ENCODE measurements around the gene FIBCD1.
"Not testable (repeated sequence)": the region's sequence is repeated elsewhere in the genome, so short reads cannot be mapped to it uniquely, and the experiment has no call there.

Gene FIBCD1

GRCh38 chr9:130912932-130913598 is 26.0 kb downstream of the FIBCD1 start:
- no peaks in the 10 kb centered on the region for H3K79me2 ChIP-seq
- H2AFZ ChIP-seq, result peak overlapping the region; percentile 70
- no peaks in the 10 kb centered on the region for H3K36me3 ChIP-seq (ENCODE audit: control insufficient read depth, insufficient read depth, low read length)
- H3K4me3 ChIP-seq (ENCODE audit: low read depth, low read length), result no peak overlapping the region
- TF ChIP-seq, protein P1, sequence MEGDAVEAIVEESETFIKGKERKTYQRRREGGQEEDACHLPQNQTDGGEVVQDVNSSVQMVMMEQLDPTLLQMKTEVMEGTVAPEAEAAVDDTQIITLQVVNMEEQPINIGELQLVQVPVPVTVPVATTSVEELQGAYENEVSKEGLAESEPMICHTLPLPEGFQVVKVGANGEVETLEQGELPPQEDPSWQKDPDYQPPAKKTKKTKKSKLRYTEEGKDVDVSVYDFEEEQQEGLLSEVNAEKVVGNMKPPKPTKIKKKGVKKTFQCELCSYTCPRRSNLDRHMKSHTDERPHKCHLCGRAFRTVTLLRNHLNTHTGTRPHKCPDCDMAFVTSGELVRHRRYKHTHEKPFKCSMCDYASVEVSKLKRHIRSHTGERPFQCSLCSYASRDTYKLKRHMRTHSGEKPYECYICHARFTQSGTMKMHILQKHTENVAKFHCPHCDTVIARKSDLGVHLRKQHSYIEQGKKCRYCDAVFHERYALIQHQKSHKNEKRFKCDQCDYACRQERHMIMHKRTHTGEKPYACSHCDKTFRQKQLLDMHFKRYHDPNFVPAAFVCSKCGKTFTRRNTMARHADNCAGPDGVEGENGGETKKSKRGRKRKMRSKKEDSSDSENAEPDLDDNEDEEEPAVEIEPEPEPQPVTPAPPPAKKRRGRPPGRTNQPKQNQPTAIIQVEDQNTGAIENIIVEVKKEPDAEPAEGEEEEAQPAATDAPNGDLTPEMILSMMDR (IDR thresholded peaks at IDR 0.05), result no peak
- H3K9ac ChIP-seq, result no peak overlapping the region
- peak overlapping the region; percentile 42 for H3K4me2 ChIP-seq (ENCODE audit: low read length)
- no peaks in the 10 kb centered on the region for H3K9me3 ChIP-seq (ENCODE audit: control insufficient read depth, low read length)
- H3K27me3 ChIP-seq (ENCODE audit: control insufficient read depth, insufficient read depth, low read length), result no peaks in the 10 kb centered on the region
- H3K27ac ChIP-seq, result peak overlapping the region; percentile 97
- H3K4me1 ChIP-seq, result peaks cover 15% of the 10 kb centered on the region

DNA sequence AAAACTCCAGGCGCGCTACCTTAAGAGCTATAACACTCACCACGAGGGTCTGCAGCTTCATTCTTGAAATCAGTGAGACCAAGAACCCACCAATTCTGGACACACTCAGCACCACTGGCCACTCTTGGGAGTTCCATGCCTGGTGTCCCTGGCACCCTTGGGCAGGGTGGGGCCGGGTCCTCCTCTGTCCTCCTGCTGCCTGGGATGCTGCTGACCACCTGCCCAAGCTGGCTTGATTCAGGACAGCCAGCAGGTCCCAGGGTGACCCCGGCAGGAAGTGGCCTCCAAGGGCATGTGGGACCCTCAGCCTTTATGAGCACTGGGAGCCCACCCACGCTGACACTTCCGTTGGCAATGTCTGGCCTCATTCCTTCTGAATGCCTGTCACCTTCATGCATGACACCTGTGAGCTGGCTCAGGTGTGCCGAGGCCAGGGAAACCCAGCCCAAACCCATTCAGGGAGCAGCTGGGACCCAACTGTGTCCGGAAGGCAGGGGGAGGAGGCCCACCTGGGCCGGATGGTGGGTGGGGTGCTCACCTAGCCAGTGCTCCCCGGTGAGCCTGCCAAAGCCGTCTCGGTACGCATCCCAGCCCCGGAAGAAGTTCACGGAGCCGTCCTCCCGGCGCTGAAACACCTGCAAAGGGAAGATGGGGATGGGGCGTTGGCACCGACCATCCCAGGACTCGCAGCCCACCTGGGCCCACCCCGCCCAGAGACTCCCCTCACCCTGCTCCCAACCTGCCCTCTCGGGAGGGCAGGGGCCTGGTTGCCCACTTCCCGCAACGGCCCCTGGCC is 27.6 kb downstream of the FIBCD1 start:
- Histone ChIP-seq H3K36me3 (ENCODE audit: control insufficient read depth, insufficient read depth, low read length) (no peaks in the 10 kb centered on the region), H3K79me2 (no peaks in the 10 kb centered on the region), H3K27ac (no peak overlapping the region), H3K4me3 (ENCODE audit: low read depth, low read length) (no peak overlapping the region), H2AFZ (no peak overlapping the region), H3K9ac (no peak overlapping the region), H3K9me3 (ENCODE audit: control insufficient read depth, low read length) (no peaks in the 10 kb centered on the region), H3K4me1 (peaks cover 15% of the 10 kb centered on the region), H3K27me3 (ENCODE audit: control insufficient read depth, insufficient read depth, low read length) (no peaks in the 10 kb centered on the region), H3K4me2 (ENCODE audit: low read length) (no peak overlapping the region)
- TF ChIP-seq, protein P1 (IDR thresholded peaks at IDR 0.05), result no peak

DNA sequence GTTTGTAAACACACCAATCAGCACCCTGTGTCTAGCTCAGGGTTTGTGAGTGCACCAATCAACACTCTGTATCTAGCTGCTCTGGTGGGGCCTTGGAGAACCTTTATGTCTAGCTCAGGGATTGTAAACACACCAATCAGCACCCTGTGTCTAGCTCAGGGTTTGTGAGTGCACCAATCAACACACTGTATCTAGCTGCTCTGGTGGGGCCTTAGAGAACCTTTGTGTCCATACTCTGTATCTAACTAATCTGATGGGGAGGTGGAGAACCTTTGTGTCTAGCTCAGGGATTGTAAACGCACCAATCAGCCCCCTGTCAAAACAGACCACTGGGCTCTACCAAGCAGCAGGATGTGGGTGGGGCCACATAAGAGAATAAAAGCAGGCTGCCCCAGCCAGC is 28.4 kb downstream of the FIBCD1 start:
- H3K79me2 ChIP-seq; H3K9ac ChIP-seq; H3K4me2 ChIP-seq (ENCODE audit: low read length); H3K36me3 ChIP-seq (ENCODE audit: control insufficient read depth, insufficient read depth, low read length); H3K4me3 ChIP-seq (ENCODE audit: low read depth, low read length); H3K9me3 ChIP-seq (ENCODE audit: control insufficient read depth, low read length); H3K27me3 ChIP-seq (ENCODE audit: control insufficient read depth, insufficient read depth, low read length); H3K27ac ChIP-seq; H2AFZ ChIP-seq: not testable (repeated sequence)
- peaks cover 15% of the 10 kb centered on the region for H3K4me1 ChIP-seq

DNA sequence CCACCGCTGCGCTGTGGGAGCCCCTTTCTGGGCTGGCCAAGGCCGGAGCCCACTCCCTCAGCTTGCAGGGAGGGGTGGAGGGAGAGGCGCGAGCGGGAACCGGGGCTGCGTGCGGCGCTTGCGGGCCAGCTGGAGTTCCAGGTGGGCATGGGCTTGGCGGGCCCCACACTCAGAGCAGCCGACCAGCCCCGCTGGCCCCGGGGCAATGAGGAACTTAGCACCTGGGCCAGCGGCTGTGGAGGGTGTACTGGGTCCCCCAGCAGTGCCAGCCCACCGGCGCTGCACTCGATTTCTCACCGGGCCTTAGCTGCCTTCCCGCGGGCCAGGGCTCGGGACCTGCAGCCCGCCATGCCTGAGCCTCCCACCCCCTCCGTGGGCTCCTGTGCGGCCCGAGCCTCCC is 29.0 kb downstream of the FIBCD1 start:
- not testable (repeated sequence) for H3K27me3 ChIP-seq (ENCODE audit: control insufficient read depth, insufficient read depth, low read length); H3K79me2 ChIP-seq; H3K27ac ChIP-seq; H3K9me3 ChIP-seq (ENCODE audit: control insufficient read depth, low read length); H3K36me3 ChIP-seq (ENCODE audit: control insufficient read depth, insufficient read depth, low read length); H3K4me2 ChIP-seq (ENCODE audit: low read length); H3K9ac ChIP-seq; H2AFZ ChIP-seq; H3K4me3 ChIP-seq (ENCODE audit: low read depth, low read length)
- H3K4me1 ChIP-seq, result peaks cover 15% of the 10 kb centered on the region

DNA sequence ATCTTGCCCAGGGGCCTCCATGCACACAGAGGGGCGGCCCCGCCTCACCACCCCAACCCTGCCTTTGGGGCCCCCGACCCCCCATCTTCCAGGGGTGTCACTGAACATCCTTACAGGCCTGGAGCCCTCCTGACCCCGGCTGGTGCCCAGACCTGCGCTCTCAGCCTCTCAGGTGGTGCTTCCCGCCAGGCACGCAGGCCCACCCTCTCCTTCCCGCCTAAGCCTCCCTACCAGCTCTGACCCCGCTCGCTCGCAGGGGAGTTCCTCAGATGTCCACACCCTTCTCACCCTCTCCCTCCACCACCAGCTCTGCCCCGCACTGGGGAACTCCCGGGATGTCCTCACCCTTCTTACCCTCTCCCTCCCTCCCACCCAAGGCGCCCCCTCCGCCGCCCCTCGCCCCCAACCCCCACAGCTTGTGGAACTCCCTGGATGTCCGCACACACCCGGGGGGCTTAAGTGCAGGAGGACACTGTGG is 30.1 kb downstream of the FIBCD1 start:
- no peaks in the 10 kb centered on the region for H3K9me3 ChIP-seq (ENCODE audit: control insufficient read depth, low read length)
- no peak overlapping the region for H3K27ac ChIP-seq
- H3K4me1 ChIP-seq, result peaks cover 12% of the 10 kb centered on the region
- TF ChIP-seq, protein P1 (IDR thresholded peaks at IDR 0.05), result no peak
- H3K36me3 ChIP-seq (ENCODE audit: control insufficient read depth, insufficient read depth, low read length), result no peaks in the 10 kb centered on the region
- H3K9ac ChIP-seq, result no peak overlapping the region
- H3K4me3 ChIP-seq (ENCODE audit: low read depth, low read length), result no peak overlapping the region
- no peaks in the 10 kb centered on the region for H3K79me2 ChIP-seq
- no peak overlapping the region for H2AFZ ChIP-seq
- no peak overlapping the region for H3K4me2 ChIP-seq (ENCODE audit: low read length)
- no peaks in the 10 kb centered on the region for H3K27me3 ChIP-seq (ENCODE audit: control insufficient read depth, insufficient read depth, low read length)
